Endothelial cell of umbilical vein (primary cell): ENCODE measurements around the gene CTTNBP2. TPM values are rescaled to one million over a fixed set of nuclear protein-coding genes. Genes with fewer than 3 reads are reported as not detected.

Experiments used
- BruUV-seq: library from RNA; stranded (reverse); fragments of 400-500 nt; replicated peaks from 2 replicates; lab custom pipeline; 2021; lab: Mats Ljungman, UMichigan
- CTCF ChIA-PET: fragments of 300-600, 350-600 bp; sonication (Branson Sonifier 250); formaldehyde crosslinking; loops from one replicate; lab custom pipeline; 2021; ENCODE audit warnings: antibody characterized with exemption, inconsistent platforms; lab: Charles Lee
- POLR2A ChIA-PET: fragments of 300-600, 350-600 bp; sonication (Branson Sonifier 250); formaldehyde crosslinking; loops from one replicate; lab custom pipeline; 2021; ENCODE audit warnings: antibody characterized with exemption, inconsistent platforms; lab: Charles Lee
- DNase-seq: peaks from one replicate; pipeline ENCODE4 v3.0.0-alpha.2; 2011; ENCODE audit warnings: low read depth, low spot score
- FAIRE-seq: peaks from 2 replicates; lab custom pipeline; 2011; peaks lifted over from hg19 to GRCh38; lab: Jason Lieb, UNC
- H2AFZ ChIP-seq: 2 replicates; pipeline ENCODE4 v1.6.0; 2012; ENCODE audit warnings: low read depth, low read length, control low read depth, inconsistent platforms
- H3K27ac ChIP-seq: 2 replicates; pipeline ENCODE4 v1.5.1; 2011; ENCODE audit warnings: low read depth, mild to moderate bottlenecking, control low read depth, low read length, moderate library complexity; ENCODE audit not compliant: insufficient read depth
- H3K27me3 ChIP-seq, 2 experiments: 2 replicates each; pipeline versions ENCODE4 v1.6.0 to v1.6.1; 2011; ENCODE audit warnings: low read length in 2 of 2, mixed read lengths in 1 of 2; ENCODE audit not compliant: control insufficient read depth in 2 of 2, insufficient read depth in 2 of 2
- H3K36me3 ChIP-seq, 2 experiments: 2 replicates in 1 of 2; 3 replicates in 1 of 2; pipeline ENCODE4 v1.5.1; 2011; ENCODE audit warnings: low read length in 2 of 2, mild to moderate bottlenecking in 1 of 2, moderate library complexity in 1 of 2; ENCODE audit not compliant: control insufficient read depth in 2 of 2, insufficient read depth in 2 of 2; ENCODE audit errors: extremely low read depth in 1 of 2
- H3K4me1 ChIP-seq: 3 replicates; pipeline ENCODE4 v1.5.1; 2011; ENCODE audit warnings: mild to moderate bottlenecking, low read length; ENCODE audit not compliant: control insufficient read depth, insufficient read depth; ENCODE audit errors: extremely low read depth
- H3K4me2 ChIP-seq: 2 replicates; pipeline ENCODE4 v1.6.1; 2011; ENCODE audit warnings: low read length, control low read depth, mixed read lengths; ENCODE audit not compliant: insufficient read depth
- H3K4me3 ChIP-seq, 3 experiments: fragments of 200-600 bp in 1 of 3; sonication (generic), shearing (Covaris generic) in 1 of 3; replicated peaks in 1 of 3; 2 replicates each; pipeline ENCODE4 v1.5.1; 2011 to 2016; ENCODE audit warnings: control low read depth in 3 of 3, low read length in 3 of 3, mild to moderate bottlenecking in 2 of 3, inconsistent platforms in 1 of 3, low read depth in 1 of 3, moderate library complexity in 1 of 3; ENCODE audit not compliant: insufficient read depth in 1 of 3
- H3K79me2 ChIP-seq: 2 replicates; pipeline ENCODE4 v1.6.0; 2012; ENCODE audit warnings: low read length, inconsistent platforms; ENCODE audit not compliant: control insufficient read depth, insufficient read depth
- H3K9ac ChIP-seq: replicated peaks from 2 replicates; pipeline ENCODE3; 2011; ENCODE audit warnings: low read length, control low read depth; ENCODE audit not compliant: insufficient read depth; ENCODE audit errors: extremely low read depth
- H3K9me1 ChIP-seq: replicated peaks from 3 replicates; pipeline ENCODE4 v1.6.0; 2011; ENCODE audit warnings: mild to moderate bottlenecking, low read length; ENCODE audit not compliant: control insufficient read depth, insufficient read depth; ENCODE audit errors: extremely low read depth
- H3K9me3 ChIP-seq: replicated peaks from 2 replicates; pipeline ENCODE4 v1.5.1; 2012; ENCODE audit warnings: low read length, inconsistent platforms; ENCODE audit not compliant: control insufficient read depth, insufficient read depth
- H4K20me1 ChIP-seq: replicated peaks from 2 replicates; pipeline ENCODE3; 2011; ENCODE audit warnings: mild to moderate bottlenecking, low read length; ENCODE audit not compliant: control insufficient read depth, insufficient read depth; ENCODE audit errors: extremely low read depth
- CTCF ChIP-seq, 2 donors: IDR thresholded peaks; 1 replicate in 1 of 2; 2 replicates in 1 of 2; pipeline ENCODE4 v1.5.1; 2011; ENCODE audit warnings: low read length in 2 of 2, mild to moderate bottlenecking in 2 of 2, moderate library complexity in 2 of 2, control low read depth in 1 of 2, inconsistent platforms in 1 of 2, low read depth in 1 of 2; ENCODE audit not compliant: insufficient read depth in 1 of 2; ENCODE audit errors: extremely low read depth in 1 of 2
- EZH2 ChIP-seq: IDR thresholded peaks from 2 replicates; pipeline ENCODE4 v1.6.1; 2012; ENCODE audit warnings: borderline replicate concordance, low read depth, mild to moderate bottlenecking, moderate library complexity, low read length, inconsistent platforms; ENCODE audit not compliant: severe bottlenecking
- FOS ChIP-seq: IDR thresholded peaks from 2 replicates; pipeline ENCODE4 v1.6.1; 2011; ENCODE audit warnings: mild to moderate bottlenecking, low read length, moderate library complexity, borderline replicate concordance; ENCODE audit not compliant: insufficient read depth
- JUN ChIP-seq: IDR thresholded peaks from 2 replicates; pipeline ENCODE4 v1.6.1; 2011; ENCODE audit warnings: borderline replicate concordance, low read depth; ENCODE audit not compliant: insufficient read length, insufficient read depth
- dilution Hi-C: fragments of 300-500 bp; cut with MboI; formaldehyde crosslinking; loops from one replicate; pipeline ENCODE4 v1.15.0; 2019; ENCODE audit warnings: low sequenced_read_pairs; ENCODE audit not compliant: extremely low pct_ligation_motif_present
- intact Hi-C: fragments of 100-400 bp; cut with micrococcal nuclease; formaldehyde crosslinking; loops from one replicate; pipeline ENCODE4 v1.10.0; 2022
- polyA plus RNA-seq, 4 experiments: library from polyadenylated mRNA; depleted of rRNA in 3 of 4; stranded (reverse) in 3 of 4; unstranded in 1 of 4; fragments of >200 nt; gene quantifications; 2 replicates each; pipeline versions ENCODE4 v1.2.1 to v1.2.3, GENCODE V29; 2011 to 2012; ENCODE audit warnings: missing spikeins in 1 of 4
- total RNA-seq: library from RNA; stranded (reverse); gene quantifications from 2 replicates; pipeline ENCODE4 v1.2.3, GENCODE V29; 2021

Gene CTTNBP2
- total and polyA plus RNA-seq, 2 donors (not counting 3 experiments of a cell fraction or from before 2014, with no cell fraction given): 0.08 to 0.35 TPM

- no TSS peak for BruUV-seq
- Histone ChIP-seq H3K79me2 (no peaks in the 10 kb centered on the region), H3K4me1 (peaks cover 12% of the 10 kb centered on the region), H2AFZ (peak overlapping the region; percentile 85), H3K27ac (no peak overlapping the region), H3K9me1 (no peaks in the 10 kb centered on the region), H4K20me1 (no peaks in the 10 kb centered on the region), H3K9me3 (no peaks in the 10 kb centered on the region), H3K36me3 (no peaks in the 10 kb centered on the region), H3K27me3 (peaks cover 35 to 42% of the 10 kb centered on the region in 2 experiments), H3K4me2 (peak overlapping the region; percentile 74), H3K9ac (peak overlapping the region; percentile 16), H3K4me3 (peak overlapping the region; percentile 42 to 58 (median 50))
- ChIA-PET POLR2A (no interaction called here), CTCF (interaction anchor here (1.1 to 2.6 kb wide), 5 partner anchors 121 to 414 kb away, joined by 3 to 16 read pairs (median 4); no protein-coding TSS in a partner anchor)
- TF ChIP-seq JUN (no peak), EZH2 (peak; percentile 58), FOS (no peak), CTCF (IDR thresholded peaks at IDR 0.05; ENCODE audit: extremely low read depth in 1 of 2, insufficient read depth in 1 of 2, low read depth in 1 of 2, low read length in 2 of 2) (no peak)
- dilution Hi-C loops (no loop called here), intact Hi-C loops (no loop called here)
- FAIRE-seq (no peak), DNase-seq (peak; percentile 6)
These were observed 506 bp downstream of the CTTNBP2 start for GRCh38 chr7:117872561-117873309.
